Activated CD4-positive, alpha-beta T cell treated with anti-CD3 and anti-CD28 coated beads for 4 hours (primary cell): ENCODE measurements around the gene ADCK2.
"Not testable (repeated sequence)": the region's sequence is repeated elsewhere in the genome, so short reads cannot be mapped to it uniquely, and the experiment has no call there.

ENCODE experiments used
- DNase-seq, 2 donors: peaks; one replicate each; pipeline ENCODE4 v3.0.0-alpha.2; 2020

The ADCK2 gene

GRCh38 chr7:140675726-140676125 lies 3.0 kb downstream of the ADCK2 start:
- DNase-seq: no peak

GRCh38 chr7:140676306-140676705 lies 3.6 kb downstream of the ADCK2 start:
- no peak for DNase-seq

GRCh38 chr7:140676956-140677355 lies 4.2 kb downstream of the ADCK2 start:
- not testable (repeated sequence) for DNase-seq

GRCh38 chr7:140677496-140677895 lies 4.8 kb downstream of the ADCK2 start:
- DNase-seq: no peak

GRCh38 chr7:140678081-140678815 lies 5.5 kb downstream of the ADCK2 start:
- no peak for DNase-seq

- no peak for DNase-seq
Observed at GRCh38 chr7:140678816-140679130, 6.0 kb downstream of the ADCK2 start.

- DNase-seq: no peak
Observed at GRCh38 chr7:140679186-140679585, 6.4 kb downstream of the ADCK2 start.

- no peak for DNase-seq
Observed at GRCh38 chr7:140680886-140681285, 8.1 kb downstream of the ADCK2 start.

- no peak for DNase-seq
Observed at GRCh38 chr7:140681766-140682165, 9.0 kb downstream of the ADCK2 start.

GRCh38 chr7:140683657-140684056 lies 10.9 kb downstream of the ADCK2 start:
- DNase-seq: no peak

GRCh38 chr7:140684066-140684950 lies 11.6 kb downstream of the ADCK2 start:
- no peak for DNase-seq

- no peak for DNase-seq
Observed at GRCh38 chr7:140685407-140686087, 12.8 kb downstream of the ADCK2 start.

- DNase-seq: no peak
Observed at GRCh38 chr7:140686921-140687320, 14.2 kb downstream of the ADCK2 start.

GRCh38 chr7:140688341-140688740 lies 15.6 kb downstream of the ADCK2 start:
- DNase-seq: no peak

- DNase-seq: no peak
Observed at GRCh38 chr7:140689199-140690152, 16.7 kb downstream of the ADCK2 start.

GRCh38 chr7:140691376-140692045 lies 18.8 kb downstream of the ADCK2 start:
- no peak for DNase-seq

- DNase-seq: not testable (repeated sequence)
Observed at GRCh38 chr7:140693849-140694248, 21.1 kb downstream of the ADCK2 start.

- DNase-seq: no peak
Observed at GRCh38 chr7:140694592-140694991, 21.8 kb downstream of the ADCK2 start.

- no peak for DNase-seq
Observed at GRCh38 chr7:140695381-140695780, 22.6 kb downstream of the ADCK2 start.

- peak; percentile 93 to 95 for DNase-seq
Observed at GRCh38 chr7:140696024-140696679, 23.4 kb downstream of the ADCK2 start.
